HG02852 (cell line): ENCODE measurements around the gene MILR1.
"Not testable (repeated sequence)": the region's sequence is repeated elsewhere in the genome, so short reads cannot be mapped to it uniquely, and the experiment has no call there.

ENCODE experiments used
- ATAC-seq: cut with Tn5 transposase; IDR thresholded peaks from one replicate; pipeline ENCODE4 v1.9.1; 2021; ENCODE audit warnings: mild to moderate bottlenecking, moderate library complexity; ENCODE audit not compliant: unreplicated experiment

The MILR1 gene

GRCh38 chr17:64448665-64449512, at the start of gene MILR1:
TSS of gene MILR1 (plus strand) at chr17:64449115. CDS start at chr17:64449169, 54 bp downstream.
- ATAC-seq = no peak

- ATAC-seq = no peak
Observed at GRCh38 chr17:64399767-64400156, 49.2 kb upstream of the MILR1 start.

- no peak for ATAC-seq
Observed at GRCh38 chr17:64400642-64401041, 48.3 kb upstream of the MILR1 start.

GRCh38 chr17:64401244-64401860, 47.6 kb upstream of the MILR1 start:
- ATAC-seq = no peak

- ATAC-seq = no peak
Observed at GRCh38 chr17:64401941-64402340, 47.0 kb upstream of the MILR1 start.

GRCh38 chr17:64402469-64402868, 46.4 kb upstream of the MILR1 start:
- no peak for ATAC-seq

GRCh38 chr17:64403881-64404460, 44.9 kb upstream of the MILR1 start:
- ATAC-seq = no peak

GRCh38 chr17:64406321-64407200, 42.4 kb upstream of the MILR1 start:
- ATAC-seq = no peak

- no peak for ATAC-seq
Observed at GRCh38 chr17:64410750-64411490, 38.0 kb upstream of the MILR1 start.

GRCh38 chr17:64411999-64412771, 36.7 kb upstream of the MILR1 start:
- no peak for ATAC-seq

- ATAC-seq = no peak
Observed at GRCh38 chr17:64412944-64413381, 36.0 kb upstream of the MILR1 start.

- ATAC-seq = peak; percentile 69
Observed at GRCh38 chr17:64413513-64413912, 35.4 kb upstream of the MILR1 start.

GRCh38 chr17:64418506-64419339, 30.2 kb upstream of the MILR1 start:
- no peak for ATAC-seq

GRCh38 chr17:64420143-64420670, 28.7 kb upstream of the MILR1 start:
- ATAC-seq = no peak

GRCh38 chr17:64422121-64422520, 26.8 kb upstream of the MILR1 start:
- ATAC-seq = not testable (repeated sequence)

- no peak for ATAC-seq
Observed at GRCh38 chr17:64423881-64424280, 25.0 kb upstream of the MILR1 start.

- no peak for ATAC-seq
Observed at GRCh38 chr17:64424324-64424849, 24.5 kb upstream of the MILR1 start.

- no peak for ATAC-seq
Observed at GRCh38 chr17:64425191-64425590, 23.7 kb upstream of the MILR1 start.
